KMS-11 (cell line): ENCODE measurements around the gene PEX26.

ENCODE experiments used
- H2AFZ ChIP-seq: fragments of 200-600 bp; sonication (generic); 2 replicates; pipeline ENCODE4 v1.6.1; 2016; ENCODE audit warnings: antibody characterized with exemption, mixed run types, low read depth
- H3K27ac ChIP-seq: fragments of 200-600 bp; sonication (generic); 2 replicates; pipeline ENCODE4 v1.6.1; 2016; ENCODE audit warnings: mild to moderate bottlenecking, mixed run types
- H3K27me3 ChIP-seq: fragments of 200-600 bp; sonication (generic); 2 replicates; pipeline ENCODE4 v1.6.1; 2017; ENCODE audit warnings: mild to moderate bottlenecking, low read depth, mixed run types, moderate library complexity; ENCODE audit not compliant: insufficient read depth
- H3K36me3 ChIP-seq: fragments of 200-600 bp; sonication (generic); 2 replicates; pipeline ENCODE4 v1.6.1; 2017; ENCODE audit warnings: mild to moderate bottlenecking, mixed run types; ENCODE audit not compliant: insufficient read depth
- H3K4me1 ChIP-seq: fragments of 200-600 bp; sonication (generic); 2 replicates; pipeline ENCODE4 v1.6.1; 2016; ENCODE audit warnings: mild to moderate bottlenecking, low read depth, mixed run types; ENCODE audit not compliant: poor library complexity, severe bottlenecking
- H3K4me2 ChIP-seq: fragments of 200-600 bp; sonication (generic); 2 replicates; pipeline ENCODE4 v1.7.0; 2016; ENCODE audit warnings: mild to moderate bottlenecking, mixed run types
- H3K4me3 ChIP-seq: fragments of 200-600 bp; sonication (generic); IDR thresholded peaks from 2 replicates; pipeline ENCODE4 v1.6.1; 2017; ENCODE audit warnings: low read depth, low read length, mixed read lengths; ENCODE audit not compliant: insufficient read depth
- H3K79me2 ChIP-seq: fragments of 200-600 bp; sonication (generic); 2 replicates; pipeline ENCODE4 v1.6.1; 2016; ENCODE audit warnings: low read depth, mixed run types; ENCODE audit not compliant: insufficient read depth
- H3K9ac ChIP-seq: fragments of 200-600 bp; sonication (generic); 2 replicates; pipeline ENCODE4 v1.6.1; 2016; ENCODE audit warnings: mild to moderate bottlenecking, mixed run types
- H4K20me1 ChIP-seq: fragments of 200-600 bp; sonication (generic); 2 replicates; pipeline ENCODE4 v1.6.1; 2016; ENCODE audit warnings: mild to moderate bottlenecking, mixed run types; ENCODE audit not compliant: insufficient read depth
- TF ChIP-seq, protein P1 (sequence below): fragments of 200-600 bp; sonication (generic); conservative IDR thresholded peaks from 2 replicates; pipeline ENCODE4 v1.6.1; 2017; ENCODE audit warnings: low read depth, mild to moderate bottlenecking, antibody characterized with exemption, low read length, moderate library complexity, mixed read lengths

PEX26 gene

DNA sequence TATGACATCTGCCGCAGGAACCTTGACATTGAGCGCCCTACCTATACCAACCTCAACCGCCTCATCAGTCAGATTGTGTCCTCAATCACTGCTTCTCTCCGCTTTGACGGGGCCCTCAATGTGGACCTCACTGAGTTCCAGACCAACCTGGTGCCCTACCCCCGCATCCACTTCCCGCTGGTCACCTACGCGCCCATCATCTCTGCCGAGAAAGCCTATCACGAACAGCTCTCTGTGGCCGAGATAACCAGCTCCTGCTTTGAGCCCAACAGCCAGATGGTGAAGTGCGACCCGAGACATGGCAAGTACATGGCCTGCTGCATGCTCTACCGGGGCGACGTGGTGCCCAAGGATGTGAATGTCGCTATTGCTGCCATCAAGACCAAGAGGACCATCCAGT lies 48.8 kb downstream of the PEX26 start:
- Histone ChIP-seq H3K36me3 (no peaks in the 10 kb centered on the region), H3K4me1 (no peaks in the 10 kb centered on the region), H3K4me2 (no peak overlapping the region), H2AFZ (no peak overlapping the region), H4K20me1 (no peaks in the 10 kb centered on the region), H3K79me2 (no peaks in the 10 kb centered on the region), H3K9ac (no peak overlapping the region), H3K27me3 (no peaks in the 10 kb centered on the region), H3K4me3 (no peak overlapping the region), H3K27ac (no peak overlapping the region)
- TF ChIP-seq, protein P1, sequence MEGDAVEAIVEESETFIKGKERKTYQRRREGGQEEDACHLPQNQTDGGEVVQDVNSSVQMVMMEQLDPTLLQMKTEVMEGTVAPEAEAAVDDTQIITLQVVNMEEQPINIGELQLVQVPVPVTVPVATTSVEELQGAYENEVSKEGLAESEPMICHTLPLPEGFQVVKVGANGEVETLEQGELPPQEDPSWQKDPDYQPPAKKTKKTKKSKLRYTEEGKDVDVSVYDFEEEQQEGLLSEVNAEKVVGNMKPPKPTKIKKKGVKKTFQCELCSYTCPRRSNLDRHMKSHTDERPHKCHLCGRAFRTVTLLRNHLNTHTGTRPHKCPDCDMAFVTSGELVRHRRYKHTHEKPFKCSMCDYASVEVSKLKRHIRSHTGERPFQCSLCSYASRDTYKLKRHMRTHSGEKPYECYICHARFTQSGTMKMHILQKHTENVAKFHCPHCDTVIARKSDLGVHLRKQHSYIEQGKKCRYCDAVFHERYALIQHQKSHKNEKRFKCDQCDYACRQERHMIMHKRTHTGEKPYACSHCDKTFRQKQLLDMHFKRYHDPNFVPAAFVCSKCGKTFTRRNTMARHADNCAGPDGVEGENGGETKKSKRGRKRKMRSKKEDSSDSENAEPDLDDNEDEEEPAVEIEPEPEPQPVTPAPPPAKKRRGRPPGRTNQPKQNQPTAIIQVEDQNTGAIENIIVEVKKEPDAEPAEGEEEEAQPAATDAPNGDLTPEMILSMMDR, result no peak

DNA sequence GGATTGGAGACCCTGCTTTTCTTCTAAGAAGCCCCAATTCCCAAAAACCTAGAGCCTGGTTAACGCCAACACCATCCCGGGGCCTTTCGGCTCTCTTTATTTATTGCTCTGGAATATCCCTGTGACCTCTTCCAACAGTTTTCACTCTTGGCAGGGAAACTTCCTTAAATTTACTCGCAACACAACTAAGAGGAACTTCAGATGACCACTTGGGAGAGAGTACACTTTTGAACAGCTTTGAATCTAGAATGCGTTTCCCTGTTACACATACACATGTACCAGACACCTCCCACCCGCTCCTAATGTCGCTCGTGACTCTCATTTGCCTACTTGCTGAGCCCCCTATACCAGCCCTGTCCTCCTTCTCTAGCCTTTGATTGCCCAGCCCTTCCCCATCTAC lies 52.2 kb downstream of the PEX26 start:
- no peaks in the 10 kb centered on the region for H3K4me1 ChIP-seq
- no peaks in the 10 kb centered on the region for H3K79me2 ChIP-seq
- H4K20me1 ChIP-seq, result no peaks in the 10 kb centered on the region
- no peak overlapping the region for H3K27ac ChIP-seq
- no peaks in the 10 kb centered on the region for H3K27me3 ChIP-seq
- no peak overlapping the region for H3K9ac ChIP-seq
- H3K4me3 ChIP-seq, result no peak overlapping the region
- H2AFZ ChIP-seq, result no peak overlapping the region
- H3K4me2 ChIP-seq, result no peak overlapping the region
- TF ChIP-seq, protein P1, result no peak
- H3K36me3 ChIP-seq, result no peaks in the 10 kb centered on the region

DNA sequence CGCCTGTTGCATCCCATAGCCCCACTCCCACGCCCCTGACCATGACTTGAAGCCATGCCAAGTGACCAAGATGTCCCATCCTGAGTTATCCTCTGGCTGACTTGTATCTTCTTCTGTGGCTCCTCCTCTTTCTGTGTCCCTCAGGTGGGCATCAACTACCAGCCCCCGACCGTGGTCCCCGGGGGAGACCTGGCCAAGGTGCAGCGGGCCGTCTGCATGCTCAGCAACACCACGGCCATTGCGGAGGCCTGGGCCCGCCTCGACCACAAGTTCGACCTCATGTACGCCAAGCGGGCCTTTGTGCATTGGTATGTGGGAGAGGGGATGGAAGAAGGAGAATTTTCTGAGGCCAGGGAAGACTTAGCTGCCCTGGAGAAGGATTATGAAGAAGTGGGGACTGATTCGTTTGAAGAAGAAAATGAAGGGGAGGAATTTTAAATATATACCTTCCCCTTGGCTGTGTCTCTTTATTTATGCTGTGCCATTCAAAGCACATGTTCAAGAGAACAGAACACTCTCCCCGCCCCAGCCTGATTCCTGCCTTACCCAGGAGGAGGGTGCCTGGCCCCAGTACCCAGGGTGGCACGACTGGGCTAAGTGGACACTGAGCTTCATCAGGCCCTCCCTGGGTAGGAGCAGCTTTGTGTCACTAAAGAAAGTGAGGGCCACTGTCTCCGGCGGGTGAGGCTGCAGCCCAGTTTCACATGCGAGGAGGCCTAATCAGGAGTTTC lies 53.1 kb downstream of the PEX26 start:
- H3K36me3 ChIP-seq, result no peaks in the 10 kb centered on the region
- H3K9ac ChIP-seq, result no peak overlapping the region
- H4K20me1 ChIP-seq, result no peaks in the 10 kb centered on the region
- no peaks in the 10 kb centered on the region for H3K79me2 ChIP-seq
- H3K27ac ChIP-seq, result no peak overlapping the region
- no peaks in the 10 kb centered on the region for H3K27me3 ChIP-seq
- no peak overlapping the region for H3K4me3 ChIP-seq
- H3K4me1 ChIP-seq, result no peaks in the 10 kb centered on the region
- H3K4me2 ChIP-seq, result no peak overlapping the region
- H2AFZ ChIP-seq, result no peak overlapping the region
- TF ChIP-seq, protein P1, result no peak

DNA sequence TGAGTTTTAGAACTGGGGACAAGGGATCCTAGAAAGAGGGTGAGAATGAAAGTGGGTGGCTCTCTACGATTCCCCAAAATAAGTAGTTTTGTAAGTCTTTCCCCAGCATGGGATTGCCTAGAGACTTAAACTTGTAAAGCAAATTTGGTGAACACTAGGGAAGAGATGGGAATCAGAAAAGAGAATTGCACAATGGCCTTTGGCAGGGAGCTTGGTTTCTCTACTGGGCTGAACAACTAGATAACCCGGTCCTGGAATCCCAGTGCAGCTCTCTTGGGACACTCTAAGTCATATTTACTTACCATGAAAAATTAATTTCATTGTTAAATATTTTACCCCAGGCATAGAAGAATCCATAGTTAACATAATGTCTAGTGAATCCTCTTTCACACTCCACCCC lies 55.7 kb downstream of the PEX26 start:
- no peaks in the 10 kb centered on the region for H3K79me2 ChIP-seq
- no peaks in the 10 kb centered on the region for H3K27me3 ChIP-seq
- H2AFZ ChIP-seq, result no peak overlapping the region
- H3K4me1 ChIP-seq, result no peaks in the 10 kb centered on the region
- no peak overlapping the region for H3K4me2 ChIP-seq
- no peaks in the 10 kb centered on the region for H3K36me3 ChIP-seq
- TF ChIP-seq, protein P1, result no peak
- no peak overlapping the region for H3K9ac ChIP-seq
- no peak overlapping the region for H3K4me3 ChIP-seq
- H4K20me1 ChIP-seq, result no peaks in the 10 kb centered on the region
- H3K27ac ChIP-seq, result no peak overlapping the region
